RCC 7860 (cell line): Measurements from ENCODE around the gene PLEKHM2.

Experiments used
- DNase-seq: peaks from one replicate; pipeline ENCODE4 v3.0.0-alpha.2; 2015; ENCODE audit warnings: low spot score
- FAIRE-seq: peaks from 2 replicates; lab custom pipeline; 2012; peaks lifted over from hg19 to GRCh38; lab: Jason Lieb, UNC

Gene PLEKHM2

DNA sequence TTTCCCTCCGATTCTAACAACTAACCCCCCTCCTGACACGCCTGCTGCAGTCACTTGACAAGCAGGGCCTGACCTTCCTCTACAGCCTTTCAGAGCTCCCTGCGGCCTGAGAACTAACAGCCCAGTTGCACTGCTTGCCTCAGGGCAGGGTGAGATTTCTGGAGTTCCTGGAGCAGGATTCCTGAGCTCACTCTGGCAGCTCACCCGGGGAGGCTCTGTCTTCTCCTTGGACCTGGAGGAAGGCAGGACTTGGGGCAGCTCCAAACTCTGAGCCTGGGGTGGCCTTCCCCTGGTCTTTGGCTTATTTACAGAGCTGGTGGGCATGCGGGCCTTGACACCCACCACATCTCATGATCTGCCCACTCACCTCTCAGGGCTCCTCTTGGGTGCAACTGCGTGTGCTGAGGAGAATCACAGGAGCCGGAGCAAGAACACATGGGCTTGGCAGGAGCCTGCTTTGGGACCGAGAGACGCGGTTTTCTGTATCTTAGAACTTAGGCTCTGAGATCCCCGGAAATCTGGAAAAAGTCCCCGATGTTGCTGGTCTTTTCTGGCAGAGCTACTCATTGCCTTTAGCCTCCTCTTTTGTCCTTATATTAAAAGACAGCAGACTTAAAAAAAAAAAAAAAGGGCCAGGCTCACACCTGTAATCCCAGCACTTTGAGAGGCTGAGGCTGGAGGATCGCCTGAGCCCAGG lies 38.9 kb downstream of the PLEKHM2 start:
- DNase-seq (no peak), FAIRE-seq (no peak)

- no peak for FAIRE-seq
- no peak for DNase-seq
These were observed 39.6 kb downstream of the PLEKHM2 start for GRCh38 chr1:15723631-15724246.

DNA sequence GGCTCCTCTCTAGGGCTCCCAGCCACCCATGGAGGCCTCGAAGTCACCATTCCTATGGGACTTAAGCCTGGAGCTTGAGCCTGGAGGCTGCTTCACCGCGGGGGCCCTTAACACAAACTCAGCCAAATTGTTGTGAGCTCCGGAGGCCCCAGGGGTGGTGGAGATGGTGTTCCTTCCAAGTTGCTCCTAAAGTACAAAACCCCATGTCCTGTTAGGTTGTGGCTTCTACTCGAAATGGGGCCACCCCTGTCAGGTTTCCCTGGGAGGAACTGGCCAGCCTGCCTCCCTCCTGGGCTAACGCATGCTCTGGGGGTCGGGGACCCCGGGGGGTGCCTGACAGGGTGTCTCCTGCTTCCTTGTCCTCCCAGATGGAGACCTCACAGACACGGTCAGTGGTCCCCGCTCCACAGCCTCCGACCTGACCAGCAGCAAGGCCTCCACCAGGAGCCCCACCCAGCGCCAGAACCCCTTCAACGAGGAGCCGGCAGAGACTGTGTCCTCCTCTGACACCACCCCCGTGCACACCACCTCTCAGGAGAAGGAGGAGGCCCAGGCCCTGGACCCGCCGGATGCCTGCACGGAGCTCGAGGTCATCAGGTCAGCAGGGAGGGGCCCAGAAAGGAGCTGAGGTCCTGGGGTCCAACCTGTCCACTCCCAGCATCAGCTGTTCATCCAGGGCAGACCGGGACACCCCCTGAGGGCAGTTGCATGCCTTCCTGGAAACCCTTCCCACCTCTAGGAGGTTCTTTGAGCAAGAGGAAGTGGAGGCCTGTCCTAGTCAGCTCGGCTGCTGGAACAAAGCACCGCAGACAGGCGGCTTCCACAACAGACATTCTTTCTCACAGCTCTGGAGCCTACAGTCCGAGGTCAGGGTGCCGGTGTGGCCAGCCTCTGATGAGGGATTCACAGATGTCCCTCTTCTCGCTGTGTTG lies 41.1 kb downstream of the PLEKHM2 start:
- DNase-seq (no peak), FAIRE-seq (no peak)

- DNase-seq (no peak), FAIRE-seq (no peak)
These were observed 42.4 kb downstream of the PLEKHM2 start for GRCh38 chr1:15726508-15726907.

- no peak for DNase-seq
- FAIRE-seq: no peak
These were observed 42.9 kb downstream of the PLEKHM2 start for GRCh38 chr1:15727021-15727420.

GRCh38 chr1:15727424-15727823 lies 43.3 kb downstream of the PLEKHM2 start:
- DNase-seq (no peak), FAIRE-seq (no peak)

GRCh38 chr1:15727866-15728534 lies 43.9 kb downstream of the PLEKHM2 start:
- no peak for DNase-seq
- no peak for FAIRE-seq

GRCh38 chr1:15728937-15729657 lies 45.0 kb downstream of the PLEKHM2 start:
- no peak for FAIRE-seq
- no peak for DNase-seq

- DNase-seq (no peak), FAIRE-seq (no peak)
These were observed 46.3 kb downstream of the PLEKHM2 start for GRCh38 chr1:15730423-15730822.

DNA sequence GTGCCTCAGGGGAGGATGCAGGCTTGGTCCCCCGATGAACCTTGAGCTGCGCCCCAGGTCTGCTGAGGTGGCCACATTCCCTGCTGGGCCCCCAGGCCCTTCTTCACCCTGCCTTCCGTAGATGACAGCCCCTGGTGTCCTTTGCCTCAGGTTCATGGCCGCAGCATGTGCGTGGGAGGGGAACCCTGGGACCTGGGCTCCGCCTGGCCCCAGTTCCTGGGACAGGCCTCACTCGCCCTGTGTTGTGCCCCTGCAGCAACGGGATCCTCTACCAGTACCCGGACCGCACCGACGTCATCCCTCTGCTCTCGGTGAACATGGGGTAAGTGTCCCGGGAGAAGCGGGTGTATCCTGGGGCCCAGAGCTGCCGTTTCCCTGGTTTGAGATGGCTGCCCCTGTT lies 46.8 kb downstream of the PLEKHM2 start:
- FAIRE-seq: no peak

DNA sequence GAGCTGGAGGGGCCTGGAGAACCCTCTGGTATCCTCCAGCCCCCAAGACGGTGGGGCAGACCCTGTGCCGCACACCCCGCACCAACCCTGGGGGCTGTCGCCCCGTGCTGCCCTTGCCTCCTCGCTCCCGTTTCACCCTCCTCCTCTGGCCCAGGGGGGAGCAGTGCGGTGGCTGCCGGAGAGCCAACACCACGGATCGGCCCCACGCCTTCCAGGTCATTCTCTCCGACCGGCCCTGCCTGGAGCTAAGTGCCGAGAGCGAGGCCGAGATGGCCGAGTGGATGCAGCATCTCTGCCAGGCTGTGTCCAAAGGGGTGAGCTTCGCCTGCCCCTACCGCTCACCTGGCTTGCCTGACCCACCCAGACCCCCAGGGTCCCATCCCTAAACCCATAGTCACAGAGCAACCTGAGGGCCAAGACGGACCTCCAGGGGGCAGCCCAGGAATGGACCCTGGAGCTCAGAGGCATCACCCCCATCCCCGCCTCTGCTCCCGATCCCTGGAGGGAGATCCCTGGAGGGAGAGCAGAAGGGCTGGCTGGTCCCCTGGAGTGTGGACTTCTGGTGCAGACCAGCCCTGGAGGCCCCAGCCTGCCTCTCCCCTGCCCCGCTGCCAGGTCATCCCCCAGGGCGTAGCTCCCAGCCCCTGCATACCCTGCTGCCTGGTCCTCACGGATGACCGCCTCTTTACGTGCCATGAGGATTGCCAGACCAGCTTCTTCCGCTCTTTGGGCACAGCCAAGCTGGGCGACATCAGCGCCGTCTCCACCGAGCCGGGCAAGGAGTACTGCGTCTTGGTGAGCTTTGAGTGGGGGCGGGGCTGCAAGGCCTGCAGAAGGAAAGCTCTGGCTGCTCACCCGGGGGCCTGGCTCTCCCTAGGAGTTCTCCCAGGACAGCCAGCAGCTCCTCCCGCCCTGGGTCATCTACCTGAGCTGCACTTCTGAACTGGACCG lies 47.9 kb downstream of the PLEKHM2 start:
- DNase-seq: no peak
- FAIRE-seq: no peak

More for the DNA sequence above, 46.8 kb downstream of the PLEKHM2 start:
- no peak for DNase-seq

- DNase-seq (no peak), FAIRE-seq (no peak)
These were observed 48.6 kb downstream of the PLEKHM2 start for GRCh38 chr1:15732686-15733081.

- no peak for FAIRE-seq
- DNase-seq: no peak
These were observed 49.2 kb downstream of the PLEKHM2 start for GRCh38 chr1:15733218-15733725.

GRCh38 chr1:15733726-15734226 lies 49.7 kb downstream of the PLEKHM2 start:
- FAIRE-seq: no peak
- DNase-seq: no peak

- no peak for FAIRE-seq
- DNase-seq: no peak
These were observed 50.2 kb downstream of the PLEKHM2 start for GRCh38 chr1:15734296-15734695.

DNA sequence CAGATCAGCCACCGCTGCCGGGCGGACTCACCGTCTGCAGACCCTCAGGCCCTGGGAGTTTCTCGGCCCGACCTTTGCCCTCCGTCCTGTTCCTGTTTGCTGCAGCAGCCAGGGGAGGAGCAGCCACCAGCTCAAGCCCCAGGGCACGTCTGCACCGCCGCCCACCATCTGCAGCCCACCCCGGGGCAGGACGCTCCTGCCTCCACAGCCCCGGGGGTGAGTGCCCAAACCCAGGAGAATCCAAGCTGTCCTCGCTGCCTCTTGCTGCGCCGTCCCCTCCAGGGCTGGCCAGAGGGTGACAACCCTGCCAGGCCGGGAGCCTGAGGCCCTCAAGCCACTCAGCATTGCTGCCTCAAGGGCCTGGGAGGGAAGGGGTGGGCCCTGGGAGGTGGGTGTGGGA lies 50.8 kb downstream of the PLEKHM2 start:
- DNase-seq (no peak), FAIRE-seq (no peak)

DNA sequence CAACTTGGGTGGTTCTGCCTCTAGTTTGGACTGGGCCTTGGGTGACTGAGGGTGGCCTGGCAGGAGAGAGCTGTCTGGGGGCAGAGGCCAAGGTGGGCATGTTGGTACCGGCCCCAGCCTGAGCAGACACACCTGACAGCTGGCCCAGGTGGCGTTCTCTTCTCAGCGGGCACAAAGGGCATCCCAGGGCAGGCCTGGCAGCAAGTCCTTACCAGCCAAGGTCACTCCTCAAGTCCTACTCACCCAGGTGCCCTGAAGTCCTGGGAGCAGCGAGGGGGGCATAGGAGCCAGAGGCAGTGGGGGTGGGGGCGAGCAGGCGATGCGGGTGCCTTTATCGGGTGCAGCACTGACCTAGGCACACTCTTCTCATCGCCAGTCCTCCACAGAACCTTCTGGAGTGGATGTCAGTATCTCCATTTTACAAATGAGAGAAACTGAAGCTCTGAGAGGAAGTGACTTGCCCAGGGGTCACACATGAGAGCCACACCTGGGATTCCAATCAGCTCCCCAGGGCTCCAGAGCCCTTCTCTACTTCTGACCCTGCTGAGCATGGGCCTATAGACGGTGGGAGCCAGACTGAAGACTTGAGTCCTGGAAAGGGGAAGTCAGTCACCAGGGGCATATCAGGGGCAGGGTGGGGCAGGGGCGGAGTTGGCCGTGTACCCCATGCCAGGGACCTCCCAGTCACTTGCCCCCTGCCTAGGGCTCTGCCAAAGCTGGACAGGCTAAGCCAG lies 51.4 kb downstream of the PLEKHM2 start:
- FAIRE-seq (no peak), DNase-seq (no peak)
